Suprapubic skin (tissue), 4 donors: Measurements from ENCODE around the gene DNAI4.

Experiments
- EP300 ChIP-seq: sonication (generic); formaldehyde crosslinking; IDR thresholded peaks from one replicate; pipeline ENCODE4 v1.6.1; 2017; ENCODE audit warnings: antibody characterized with exemption
- POLR2A ChIP-seq, 2 donors: fragments of 450-650 bp; IDR thresholded peaks; one replicate each; pipeline ENCODE4 v1.6.1; 2017; ENCODE audit warnings: antibody characterized with exemption in 2 of 2, mild to moderate bottlenecking in 2 of 2, moderate library complexity in 2 of 2
- POLR2AphosphoS5 ChIP-seq, 3 donors: sonication (generic); formaldehyde crosslinking; IDR thresholded peaks; one replicate each; pipeline ENCODE4 v1.6.1; 2017; ENCODE audit warnings: antibody characterized with exemption in 3 of 3
- TF ChIP-seq, protein P1 (sequence below), 2 donors: fragments of 200-600 bp in 1 of 2; fragments of 450-650 bp in 1 of 2; sonication (generic) in 1 of 2; IDR thresholded peaks; one replicate each; pipeline ENCODE4 v1.5.1; 2016 to 2019; ENCODE audit warnings: antibody characterized with exemption in 2 of 2, mild to moderate bottlenecking in 1 of 2, moderate library complexity in 1 of 2

DNA sequence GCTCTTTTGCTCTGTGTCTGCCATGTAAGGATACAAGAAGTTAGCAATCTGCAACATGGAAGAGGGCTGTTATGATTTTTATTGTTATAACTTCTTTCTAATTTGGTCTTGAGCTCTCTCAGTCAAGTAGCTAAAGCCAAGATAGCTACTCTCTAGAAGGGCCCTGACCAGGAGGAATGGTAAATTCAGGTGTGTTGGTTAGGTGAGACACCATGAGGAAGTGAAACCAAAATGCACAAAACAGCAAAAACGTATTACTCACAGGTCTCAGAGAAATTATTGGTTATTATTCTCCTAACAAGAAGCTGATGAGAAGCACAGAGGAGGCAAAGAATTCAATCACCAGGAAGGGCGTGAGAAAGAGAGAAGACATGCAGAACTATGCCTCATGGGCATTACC, 71.8 kb downstream of the DNAI4 start:
- TF ChIP-seq, protein P1, sequence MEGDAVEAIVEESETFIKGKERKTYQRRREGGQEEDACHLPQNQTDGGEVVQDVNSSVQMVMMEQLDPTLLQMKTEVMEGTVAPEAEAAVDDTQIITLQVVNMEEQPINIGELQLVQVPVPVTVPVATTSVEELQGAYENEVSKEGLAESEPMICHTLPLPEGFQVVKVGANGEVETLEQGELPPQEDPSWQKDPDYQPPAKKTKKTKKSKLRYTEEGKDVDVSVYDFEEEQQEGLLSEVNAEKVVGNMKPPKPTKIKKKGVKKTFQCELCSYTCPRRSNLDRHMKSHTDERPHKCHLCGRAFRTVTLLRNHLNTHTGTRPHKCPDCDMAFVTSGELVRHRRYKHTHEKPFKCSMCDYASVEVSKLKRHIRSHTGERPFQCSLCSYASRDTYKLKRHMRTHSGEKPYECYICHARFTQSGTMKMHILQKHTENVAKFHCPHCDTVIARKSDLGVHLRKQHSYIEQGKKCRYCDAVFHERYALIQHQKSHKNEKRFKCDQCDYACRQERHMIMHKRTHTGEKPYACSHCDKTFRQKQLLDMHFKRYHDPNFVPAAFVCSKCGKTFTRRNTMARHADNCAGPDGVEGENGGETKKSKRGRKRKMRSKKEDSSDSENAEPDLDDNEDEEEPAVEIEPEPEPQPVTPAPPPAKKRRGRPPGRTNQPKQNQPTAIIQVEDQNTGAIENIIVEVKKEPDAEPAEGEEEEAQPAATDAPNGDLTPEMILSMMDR (IDR thresholded peaks at IDR 0.05), result no peak
- TF ChIP-seq EP300 (no peak), POLR2A (IDR thresholded peaks at IDR 0.05) (no peak), POLR2AphosphoS5 (IDR thresholded peaks at IDR 0.05) (no peak)
